K562 (cell line): ENCODE results near the gene TESMIN. TPM values are rescaled to one million over a fixed set of nuclear protein-coding genes. Genes with fewer than 3 reads are reported as not detected.

Experiments
- ATAC-seq: fragments of 200-7000 bp; cut with Tn5 transposase; 3 replicates; pipeline ENCODE4 v1.9.1; 2020; ENCODE audit warnings: moderate library complexity
- BruUV-seq: library from RNA; stranded (reverse); fragments of 400-500 nt; replicated peaks from 2 replicates; lab custom pipeline; 2021; lab: Mats Ljungman, UMichigan
- CTCF ChIA-PET: fragments of 300-600 bp; formaldehyde crosslinking; extraction: SDS; loops from one replicate; lab custom pipeline; 2021; ENCODE audit warnings: low intra/inter-chr PET ratio; lab: Yijun Ruan, JAX
- POLR2A ChIA-PET: fragments of 300-600, 350-650 bp; sonication (Branson Sonifier 250); formaldehyde crosslinking; extraction: SDS; loops from one replicate; lab custom pipeline; 2021; ENCODE audit warnings: antibody characterized with exemption, inconsistent platforms; lab: Yijun Ruan, JAX
- DNase-seq, 4 experiments: peaks; one replicate each; pipeline versions ENCODE4 v3.0.0 to v3.0.0-alpha.2; 2011 to 2018; ENCODE audit warnings: low spot score in 3 of 4, mixed read lengths in 3 of 4; ENCODE audit errors: extremely low read depth in 1 of 4
- FAIRE-seq: peaks from 2 replicates; lab custom pipeline; 2011; peaks lifted over from hg19 to GRCh38; lab: Jason Lieb, UNC
- H2AFZ ChIP-seq: 2 replicates; pipeline ENCODE4 v1.6.0; 2011; ENCODE audit warnings: low read depth, low read length, control low read depth, inconsistent platforms
- H3K27ac ChIP-seq: fragments of 200-600 bp; 3 replicates; pipeline ENCODE4 v1.8.0; 2011; ENCODE audit warnings: low read depth, mild to moderate bottlenecking, control low read depth, inconsistent platforms, low read length, moderate library complexity, mixed read lengths; ENCODE audit errors: extremely low read depth
- H3K27me3 ChIP-seq, 2 experiments: fragments of 300-600 bp in 1 of 2; 2 replicates in 1 of 2; 3 replicates in 1 of 2; pipeline versions ENCODE4 v1.6.0 to v1.8.0; 2011; ENCODE audit warnings: inconsistent platforms in 2 of 2, low read length in 2 of 2, mild to moderate bottlenecking in 1 of 2, mixed read lengths in 1 of 2, moderate library complexity in 1 of 2; ENCODE audit not compliant: control insufficient read depth in 2 of 2, insufficient read depth in 2 of 2
- H3K36me3 ChIP-seq: fragments of 300-600 bp; 3 replicates; pipeline ENCODE4 v1.8.0; 2011; ENCODE audit warnings: mild to moderate bottlenecking, low read length, inconsistent platforms; ENCODE audit not compliant: control insufficient read depth, insufficient read depth
- H3K4me1 ChIP-seq, 2 experiments: fragments of 200-600 bp in 1 of 2; replicated peaks in 1 of 2; 2 replicates in 1 of 2; 3 replicates in 1 of 2; pipeline versions ENCODE4 v1.5.1 to v1.8.0; 2011; ENCODE audit warnings: inconsistent platforms in 2 of 2, low read length in 2 of 2, mild to moderate bottlenecking in 1 of 2, mixed read lengths in 1 of 2, moderate library complexity in 1 of 2; ENCODE audit not compliant: control insufficient read depth in 2 of 2, insufficient read depth in 2 of 2
- H3K4me2 ChIP-seq: 2 replicates; pipeline ENCODE4 v1.6.1; 2011; ENCODE audit warnings: low read length, control low read depth, inconsistent platforms, mixed read lengths; ENCODE audit not compliant: insufficient read depth
- H3K4me3 ChIP-seq: fragments of 200-600 bp; sonication (generic), shearing (Covaris generic); 2 replicates; pipeline ENCODE4 v1.5.1; 2016; ENCODE audit warnings: control low read depth, inconsistent platforms
- H3K79me2 ChIP-seq: fragments of 200-600 bp; 3 replicates; pipeline ENCODE4 v1.8.0; 2011; ENCODE audit warnings: low read length, inconsistent platforms; ENCODE audit not compliant: control insufficient read depth, insufficient read depth
- H3K9ac ChIP-seq, 2 experiments: 2 replicates each; pipeline versions ENCODE4 v1.6.0 to v1.6.1; 2011; ENCODE audit warnings: low read depth in 2 of 2, low read length in 2 of 2, control low read depth in 1 of 2, inconsistent platforms in 1 of 2, mild to moderate bottlenecking in 1 of 2, mixed read lengths in 1 of 2; ENCODE audit not compliant: insufficient read depth in 1 of 2
- H3K9me1 ChIP-seq: one replicate; pipeline ENCODE4 v1.6.0; 2011; ENCODE audit warnings: inconsistent platforms, mild to moderate bottlenecking, low read length, moderate library complexity; ENCODE audit not compliant: control insufficient read depth, insufficient read depth
- H3K9me3 ChIP-seq: replicated peaks from 2 replicates; pipeline ENCODE4 v1.5.1; 2011; ENCODE audit warnings: low read depth, low read length, inconsistent platforms; ENCODE audit not compliant: control insufficient read depth, insufficient read depth
- H4K20me1 ChIP-seq: replicated peaks from 2 replicates; pipeline ENCODE4 v1.6.1; 2011; ENCODE audit warnings: low read length, inconsistent platforms, mixed read lengths; ENCODE audit not compliant: control insufficient read depth, insufficient read depth
- BHLHE40 ChIP-seq: IDR thresholded peaks from 2 replicates; pipeline ENCODE4 v1.6.1; 2011; ENCODE audit warnings: low read length, improper control_type of control experiment
- CREM ChIP-seq: IDR thresholded peaks from 2 replicates; pipeline ENCODE4 v1.6.1; 2014; ENCODE audit warnings: antibody characterized with exemption, low read depth
- ESRRA ChIP-seq: fragments of 450-650 bp; IDR thresholded peaks from 2 replicates; pipeline ENCODE4 v1.6.1; 2014; ENCODE audit warnings: low read depth, mild to moderate bottlenecking, moderate library complexity, borderline replicate concordance
- GTF2E2 ChIP-seq: fragments of 200-800 bp; sonication (Bioruptor generic); IDR thresholded peaks from 2 replicates; pipeline ENCODE4 v1.6.1; 2016; ENCODE audit warnings: missing genetic modification characterization, missing compliant biosample characterization
- KDM4B ChIP-seq, 2 experiments: fragments of 450-650 bp in 1 of 2; sonication (generic) in 1 of 2; IDR thresholded peaks; 2 replicates each; pipeline ENCODE4 v1.6.1; 2016 to 2017; ENCODE audit warnings: borderline replicate concordance in 2 of 2, antibody characterized with exemption in 1 of 2, low read depth in 1 of 2, mild to moderate bottlenecking in 1 of 2
- KHSRP ChIP-seq: fragments of 450-650 bp; IDR thresholded peaks from 2 replicates; pipeline ENCODE4 v1.6.1; 2017
- SPI1 ChIP-seq: IDR thresholded peaks from 2 replicates; pipeline ENCODE4 v1.6.1; 2011; ENCODE audit warnings: low read depth, low read length, control low read depth, borderline replicate concordance
- ZBTB7A ChIP-seq: IDR thresholded peaks from 2 replicates; pipeline ENCODE4 v1.6.1; 2011; ENCODE audit warnings: low read depth, mild to moderate bottlenecking, low read length, moderate library complexity, borderline replicate concordance; ENCODE audit not compliant: control insufficient read depth
- WGBS: fragments of 100-300 bp; shearing (Covaris generic); methylation state at CpG from one replicate; pipeline ENCODE4 v1.1.6; 2016; ENCODE audit warnings: low coverage, mixed read lengths; ENCODE audit not compliant: insufficient coverage; ENCODE audit errors: missing lambda C conversion rate; 5-methylcytosine and 5-hydroxymethylcytosine counted together
- in situ Hi-C: fragments of 300-500 bp; cut with MboI; formaldehyde crosslinking; loops from 4 replicates; pipeline ENCODE4 v1.15.0; 2018; ENCODE audit warnings: inconsistent platforms, mixed read lengths
- intact Hi-C: fragments of 100-400 bp; cut with micrococcal nuclease; formaldehyde crosslinking; loops from 2 replicates; pipeline ENCODE4 v1.14.2; 2022
- polyA plus RNA-seq, 8 experiments: library from polyadenylated mRNA; depleted of rRNA in 4 of 8; stranded (reverse) in 5 of 8; unstranded in 3 of 8; fragments of >200 nt; fragmentation: Nextera tagmentation in 2 of 8; fragmentation: Illumina TruSeq in 1 of 8; extraction: Ambion mirVana in 2 of 8; extraction: Trizol in 1 of 8; gene quantifications; 2 replicates each; pipeline versions ENCODE4 v1.2.1 to v1.2.3, GENCODE V29; 2011 to 2014; ENCODE audit warnings: inconsistent platforms in 1 of 8, missing spikeins in 1 of 8
- total RNA-seq, 7 experiments: library from RNA; depleted of rRNA in 6 of 7; stranded (reverse); fragments of >200 nt in 6 of 7; fragmentation: Illumina TruSeq in 2 of 7; extraction: Trizol in 2 of 7; gene quantifications; 2 replicates each; pipeline versions ENCODE4 v1.2.1 to v1.2.3, GENCODE V29; 2011 to 2021; ENCODE audit warnings: low replicate concordance in 1 of 7
- TF ChIP-seq, protein P1 (sequence below): sonication (generic); formaldehyde crosslinking; IDR thresholded peaks from 2 replicates; pipeline ENCODE4 v1.8.1; 2023; ENCODE audit warnings: mild to moderate bottlenecking, missing genetic modification reagents
- TF ChIP-seq, protein P2 (sequence below): fragments of 250-450 bp; sonication (Bioruptor Pico); IDR thresholded peaks from 2 replicates; pipeline ENCODE4 v1.4.0; 2020; ENCODE audit warnings: mild to moderate bottlenecking, moderate library complexity

Gene TESMIN
- total and polyA plus RNA-seq, 9 of the 15 experiments (the other 6 are each of a cell fraction or from before 2014, with no cell fraction given): 8.9 to 50.5 (median 15.0) TPM

DNA sequence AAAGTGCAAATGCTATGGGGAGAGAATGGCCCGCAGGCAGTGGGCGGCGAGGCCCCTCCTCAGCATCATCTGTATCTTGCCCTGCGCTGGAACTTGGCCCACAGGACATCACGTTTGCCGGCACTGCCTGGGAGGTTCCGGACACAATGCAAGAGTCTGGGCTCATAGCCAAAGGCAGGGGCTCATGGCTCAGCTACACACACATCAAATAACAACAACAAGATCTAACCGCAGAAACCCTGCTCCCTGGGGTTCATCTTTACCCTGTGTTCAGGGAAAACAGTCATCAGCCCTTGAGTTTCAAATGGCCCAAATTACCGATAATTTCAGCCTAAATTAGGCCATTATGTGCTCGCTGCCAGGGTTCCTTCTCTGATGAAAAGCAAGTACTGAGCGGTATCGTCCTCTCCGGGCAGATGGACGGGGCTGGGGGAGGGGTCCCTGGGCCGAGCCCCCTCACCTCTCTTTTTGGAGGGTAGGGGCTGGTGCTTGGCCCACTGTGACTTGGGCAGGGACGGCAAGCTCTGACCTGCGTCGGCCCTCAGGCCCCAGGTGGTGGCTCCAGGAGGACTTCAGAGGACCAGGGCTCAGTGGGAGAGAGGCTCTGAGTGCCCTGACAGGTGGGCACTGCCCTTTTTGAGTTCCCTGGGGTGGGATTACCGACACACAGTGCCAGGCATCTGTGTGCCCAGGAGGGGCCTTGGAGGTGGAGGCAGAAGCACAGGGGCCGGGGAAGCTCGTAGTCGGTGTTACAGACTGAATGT is 92.0 kb downstream of the TESMIN start:
- ChIA-PET POLR2A (interaction anchor here (0.9 to 1.4 kb wide), 4 partner anchors 10 to 199 kb away, joined by 3 to 5 read pairs (median 4); no protein-coding TSS in a partner anchor), CTCF (no interaction called here)
- 7% methylated on average over 22 of the region's 22 CpGs for WGBS
- Histone ChIP-seq H3K9ac (no peak overlapping the region; a peak in 1 of 4 replicates), H3K27ac (no peak overlapping the region), H3K4me2 (no peak overlapping the region), H4K20me1 (no peaks in the 10 kb centered on the region; the same call in 1 of the 2 replicates), H3K9me1 (no peaks in the 10 kb centered on the region), H3K36me3 (no peaks in the 10 kb centered on the region), H3K9me3 (no peaks in the 10 kb centered on the region), H3K27me3 (peaks cover 51 to 96% of the 10 kb centered on the region in 2 experiments), H3K4me1 (peaks cover 0 to 8% of the 10 kb centered on the region in 2 experiments; a peak in 2 of 5 replicates), H2AFZ (no peak overlapping the region), H3K79me2 (no peaks in the 10 kb centered on the region), H3K4me3 (no peak overlapping the region)
- DNase-seq (peak; percentile 30 to 56 (median 44)), FAIRE-seq (peak; percentile 52), ATAC-seq (peak; percentile 75)
- BruUV-seq: no TSS peak
- intact Hi-C loops: no loop called here
- in situ Hi-C loops: no loop called here
- TF ChIP-seq KDM4B (IDR thresholded peaks at IDR 0.05; ENCODE audit: borderline replicate concordance in 2 of 2, low read depth in 1 of 2): no peak
- no peak for TF ChIP-seq ZBTB7A
- peak; percentile 71 for TF ChIP-seq BHLHE40
- TF ChIP-seq, protein P1, sequence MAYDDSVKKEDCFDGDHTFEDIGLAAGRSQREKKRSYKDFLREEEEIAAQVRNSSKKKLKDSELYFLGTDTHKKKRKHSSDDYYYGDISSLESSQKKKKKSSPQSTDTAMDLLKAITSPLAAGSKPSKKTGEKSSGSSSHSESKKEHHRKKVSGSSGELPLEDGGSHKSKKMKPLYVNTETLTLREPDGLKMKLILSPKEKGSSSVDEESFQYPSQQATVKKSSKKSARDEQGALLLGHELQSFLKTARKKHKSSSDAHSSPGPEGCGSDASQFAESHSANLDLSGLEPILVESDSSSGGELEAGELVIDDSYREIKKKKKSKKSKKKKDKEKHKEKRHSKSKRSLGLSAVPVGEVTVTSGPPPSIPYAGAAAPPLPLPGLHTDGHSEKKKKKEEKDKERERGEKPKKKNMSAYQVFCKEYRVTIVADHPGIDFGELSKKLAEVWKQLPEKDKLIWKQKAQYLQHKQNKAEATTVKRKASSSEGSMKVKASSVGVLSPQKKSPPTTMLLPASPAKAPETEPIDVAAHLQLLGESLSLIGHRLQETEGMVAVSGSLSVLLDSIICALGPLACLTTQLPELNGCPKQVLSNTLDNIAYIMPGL (CRISPR knock-in tag): no peak
- no peak for TF ChIP-seq ESRRA
- no peak for TF ChIP-seq CREM
- TF ChIP-seq, protein P2, sequence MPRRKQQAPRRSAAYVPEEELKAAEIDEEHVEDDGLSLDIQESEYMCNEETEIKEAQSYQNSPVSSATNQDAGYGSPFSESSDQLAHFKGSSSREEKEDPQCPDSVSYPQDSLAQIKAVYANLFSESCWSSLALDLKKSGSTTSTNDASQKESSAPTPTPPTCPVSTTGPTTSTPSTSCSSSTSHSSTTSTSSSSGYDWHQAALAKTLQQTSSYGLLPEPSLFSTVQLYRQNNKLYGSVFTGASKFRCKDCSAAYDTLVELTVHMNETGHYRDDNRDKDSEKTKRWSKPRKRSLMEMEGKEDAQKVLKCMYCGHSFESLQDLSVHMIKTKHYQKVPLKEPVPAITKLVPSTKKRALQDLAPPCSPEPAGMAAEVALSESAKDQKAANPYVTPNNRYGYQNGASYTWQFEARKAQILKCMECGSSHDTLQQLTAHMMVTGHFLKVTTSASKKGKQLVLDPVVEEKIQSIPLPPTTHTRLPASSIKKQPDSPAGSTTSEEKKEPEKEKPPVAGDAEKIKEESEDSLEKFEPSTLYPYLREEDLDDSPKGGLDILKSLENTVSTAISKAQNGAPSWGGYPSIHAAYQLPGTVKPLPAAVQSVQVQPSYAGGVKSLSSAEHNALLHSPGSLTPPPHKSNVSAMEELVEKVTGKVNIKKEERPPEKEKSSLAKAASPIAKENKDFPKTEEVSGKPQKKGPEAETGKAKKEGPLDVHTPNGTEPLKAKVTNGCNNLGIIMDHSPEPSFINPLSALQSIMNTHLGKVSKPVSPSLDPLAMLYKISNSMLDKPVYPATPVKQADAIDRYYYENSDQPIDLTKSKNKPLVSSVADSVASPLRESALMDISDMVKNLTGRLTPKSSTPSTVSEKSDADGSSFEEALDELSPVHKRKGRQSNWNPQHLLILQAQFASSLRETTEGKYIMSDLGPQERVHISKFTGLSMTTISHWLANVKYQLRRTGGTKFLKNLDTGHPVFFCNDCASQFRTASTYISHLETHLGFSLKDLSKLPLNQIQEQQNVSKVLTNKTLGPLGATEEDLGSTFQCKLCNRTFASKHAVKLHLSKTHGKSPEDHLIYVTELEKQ: no peak
- TF ChIP-seq SPI1: no peak
- no peak for TF ChIP-seq KHSRP
- no peak for TF ChIP-seq GTF2E2 (tag)
